IMR-90 (cell line): ENCODE measurements around the gene HOMEZ. TPM values are rescaled to one million over a fixed set of nuclear protein-coding genes. Genes with fewer than 3 reads are reported as not detected.

Source experiments
- ATAC-seq: fragments of 200-7000 bp; cut with Tn5 transposase; 2 replicates; pipeline ENCODE4 v1.9.1; 2020; ENCODE audit warnings: low read depth, mild to moderate bottlenecking, moderate library complexity
- BruUV-seq: library from RNA; stranded (reverse); fragments of 400-500 nt; replicated peaks from 2 replicates; lab custom pipeline; 2021; lab: Mats Ljungman, UMichigan
- CTCF ChIA-PET: fragments of 300-600 bp; formaldehyde crosslinking; extraction: SDS; loops from one replicate; lab custom pipeline; 2021; ENCODE audit warnings: antibody characterized with exemption; lab: Yijun Ruan, JAX
- POLR2A ChIA-PET: fragments of 300-600 bp; sonication (Branson Sonifier 250); formaldehyde crosslinking; loops from one replicate; lab custom pipeline; 2022; ENCODE audit warnings: antibody characterized with exemption; ENCODE audit not compliant: unreplicated experiment; lab: Charles Lee
- DNase-seq: peaks from one replicate; pipeline ENCODE4 v3.0.0; 2013
- H2AFZ ChIP-seq: replicated peaks from 2 replicates; pipeline ENCODE3; 2013; ENCODE audit warnings: low read length, mild to moderate bottlenecking; ENCODE audit not compliant: poor library complexity
- H2AK5ac ChIP-seq: 2 replicates; pipeline ENCODE4 v1.6.1; 2013; ENCODE audit warnings: low read depth, low read length, inconsistent platforms
- H2AK9ac ChIP-seq: replicated peaks from 2 replicates; pipeline ENCODE3; 2013; ENCODE audit warnings: mild to moderate bottlenecking, low read depth, low read length, moderate library complexity; ENCODE audit not compliant: poor library complexity
- H2BK120ac ChIP-seq: 2 replicates; pipeline ENCODE4 v1.6.1; 2013; ENCODE audit warnings: low read depth, low read length, inconsistent platforms
- H2BK15ac ChIP-seq: 3 replicates; pipeline ENCODE4 v1.6.1; 2013; ENCODE audit warnings: low read depth, low read length, inconsistent platforms
- H2BK20ac ChIP-seq: 2 replicates; pipeline ENCODE4 v1.6.1; 2013; ENCODE audit warnings: low read depth, mild to moderate bottlenecking, inconsistent platforms, low read length, moderate library complexity
- H2BK5ac ChIP-seq: 2 replicates; pipeline ENCODE4 v1.6.1; 2013; ENCODE audit warnings: mild to moderate bottlenecking, low read depth, low read length, inconsistent platforms; ENCODE audit not compliant: poor library complexity, severe bottlenecking
- H3K14ac ChIP-seq: replicated peaks from 2 replicates; pipeline ENCODE4 v1.6.1; 2013; ENCODE audit warnings: low read depth, low read length, inconsistent platforms
- H3K18ac ChIP-seq: 2 replicates; pipeline ENCODE4 v1.6.1; 2013; ENCODE audit warnings: low read depth, low read length, control low read depth
- H3K23ac ChIP-seq: 2 replicates; pipeline ENCODE4 v1.6.1; 2013; ENCODE audit warnings: low read depth, low read length, inconsistent platforms
- H3K27ac ChIP-seq: 2 replicates; pipeline ENCODE4 v1.5.1; 2013; ENCODE audit warnings: mild to moderate bottlenecking, control low read depth, low read length; ENCODE audit not compliant: insufficient read depth
- H3K27me3 ChIP-seq: 2 replicates; pipeline ENCODE4 v1.6.1; 2013; ENCODE audit warnings: low read length; ENCODE audit not compliant: control insufficient read depth, insufficient read depth
- H3K36me3 ChIP-seq: 2 replicates; pipeline ENCODE4 v1.6.1; 2013; ENCODE audit warnings: low read length, mixed read lengths; ENCODE audit not compliant: control insufficient read depth, insufficient read depth
- H3K4ac ChIP-seq: 2 replicates; pipeline ENCODE4 v1.6.1; 2013; ENCODE audit warnings: low read depth, low read length, inconsistent platforms
- H3K4me1 ChIP-seq: 2 replicates; pipeline ENCODE4 v1.6.1; 2013; ENCODE audit warnings: low read length, mixed read lengths; ENCODE audit not compliant: control insufficient read depth, insufficient read depth
- H3K4me2 ChIP-seq: 2 replicates; pipeline ENCODE4 v1.6.1; 2013; ENCODE audit warnings: low read depth, mild to moderate bottlenecking, control low read depth, low read length, moderate library complexity
- H3K4me3 ChIP-seq: 2 replicates; pipeline ENCODE4 v1.5.1; 2013; ENCODE audit warnings: low read depth, mild to moderate bottlenecking, control low read depth, low read length, moderate library complexity; ENCODE audit not compliant: insufficient read depth
- H3K56ac ChIP-seq: 2 replicates; pipeline ENCODE4 v1.6.1; 2013; ENCODE audit warnings: low read length, inconsistent platforms; ENCODE audit not compliant: insufficient read depth; ENCODE audit errors: extremely low read depth
- H3K79me1 ChIP-seq, 2 experiments: 2 replicates each; pipeline ENCODE4 v1.6.1; 2013; ENCODE audit warnings: low read length in 2 of 2, inconsistent platforms in 1 of 2, low read depth in 1 of 2
- H3K9ac ChIP-seq: 2 replicates; pipeline ENCODE4 v1.6.1; 2013; ENCODE audit warnings: low read depth, low read length, control low read depth
- H3K9me1 ChIP-seq: 2 replicates; pipeline ENCODE4 v1.6.1; 2013; ENCODE audit warnings: low read length, inconsistent platforms; ENCODE audit not compliant: insufficient read depth
- H3K9me3 ChIP-seq: 2 replicates; pipeline ENCODE4 v1.6.1; 2013; ENCODE audit warnings: low read length; ENCODE audit not compliant: control insufficient read depth, insufficient read depth
- H4K20me1 ChIP-seq: 2 replicates; pipeline ENCODE4 v1.6.1; 2013; ENCODE audit warnings: low read length, inconsistent platforms; ENCODE audit not compliant: insufficient read depth
- H4K5ac ChIP-seq: 2 replicates; pipeline ENCODE4 v1.6.1; 2013; ENCODE audit warnings: mild to moderate bottlenecking, low read depth, low read length, control low read depth
- H4K8ac ChIP-seq, 2 experiments: 2 replicates each; pipeline ENCODE4 v1.6.1; 2013; ENCODE audit warnings: low read depth in 2 of 2, low read length in 2 of 2, control low read depth in 1 of 2, inconsistent platforms in 1 of 2
- H4K91ac ChIP-seq: 2 replicates; pipeline ENCODE4 v1.6.1; 2013; ENCODE audit warnings: low read depth, low read length, inconsistent platforms; ENCODE audit not compliant: insufficient read depth
- CEBPB ChIP-seq: IDR thresholded peaks from 2 replicates; pipeline ENCODE4 v1.6.1; 2012; ENCODE audit warnings: low read depth, low read length, improper control_type of control experiment
- CTCF ChIP-seq: conservative IDR thresholded peaks from 2 replicates; pipeline ENCODE4 v1.5.1; 2012; ENCODE audit warnings: mild to moderate bottlenecking, low read depth, low read length, improper control_type of control experiment
- ELK1 ChIP-seq: fragments of 150-350 bp; IDR thresholded peaks from 2 replicates; pipeline ENCODE4 v1.6.1; 2016; ENCODE audit warnings: low read depth, mild to moderate bottlenecking, low read length, moderate library complexity, borderline replicate concordance
- MAFK ChIP-seq: IDR thresholded peaks from 2 replicates; pipeline ENCODE4 v1.6.1; 2012; ENCODE audit warnings: low read depth, low read length, improper control_type of control experiment
- POLR2A ChIP-seq: IDR thresholded peaks from 2 replicates; pipeline ENCODE4 v1.6.1; 2012; ENCODE audit warnings: mild to moderate bottlenecking, low read depth, low read length
- RAD21 ChIP-seq: IDR thresholded peaks from 2 replicates; pipeline ENCODE4 v1.6.1; 2012; ENCODE audit warnings: low read length, improper control_type of control experiment
- RCOR1 ChIP-seq: IDR thresholded peaks from 2 replicates; pipeline ENCODE4 v1.6.1; 2012; ENCODE audit warnings: mild to moderate bottlenecking, low read length, improper control_type of control experiment; ENCODE audit not compliant: insufficient replicate concordance
- SMC3 ChIP-seq: fragments of 150-350 bp; IDR thresholded peaks from 2 replicates; pipeline ENCODE4 v1.6.1; 2016; ENCODE audit warnings: low read depth, mild to moderate bottlenecking, antibody characterized with exemption, low read length, moderate library complexity
- WGBS, 2 experiments: methylation state at CpG; one replicate each; pipeline versions ENCODE4 v1.1.5 to v1.1.7; 2013; ENCODE audit warnings: missing lambda C conversion rate in 2 of 2; ENCODE audit not compliant: insufficient read length in 1 of 2; ENCODE audit errors: extremely low coverage in 2 of 2; 5-methylcytosine and 5-hydroxymethylcytosine counted together
- dilution Hi-C: fragments of 300-500 bp; cut with HindIII; formaldehyde crosslinking; loops from one replicate; pipeline ENCODE4 v1.14.3; 2018; ENCODE audit warnings: low sequenced_read_pairs; ENCODE audit not compliant: unreplicated experiment
- in situ Hi-C: fragments of 300-500 bp; cut with MboI; formaldehyde crosslinking; loops from 3 replicates; pipeline ENCODE4 v1.14.3; 2019; ENCODE audit warnings: low sequenced_read_pairs, inconsistent platforms, mixed read lengths
- intact Hi-C: fragments of 100-400 bp; cut with micrococcal nuclease; formaldehyde crosslinking; loops from 2 replicates; pipeline ENCODE4 v1.10.0; 2022
- polyA plus RNA-seq, 3 experiments: library from polyadenylated mRNA; depleted of rRNA; stranded (reverse); fragments of >200 nt; gene quantifications; 2 replicates each; pipeline ENCODE4 v1.2.3, GENCODE V29; 2012; ENCODE audit warnings: low replicate concordance in 1 of 3
- total RNA-seq: library from RNA; depleted of rRNA; stranded (reverse); fragments of >200 nt; gene quantifications from 2 replicates; pipeline ENCODE4 v1.2.3, GENCODE V29; 2012

Gene HOMEZ
- total and polyA plus RNA-seq, 2 of the 4 experiments (the other 2 are of a cell fraction): 7.7 to 9.7 TPM

GRCh38 chr14:23299986-23300686, 14.2 kb upstream of the HOMEZ start (continued):
- TF ChIP-seq RCOR1 (no peak), CEBPB (no peak), POLR2A (no peak)

- in situ Hi-C loops (no loop called here), dilution Hi-C loops (no loop called here), intact Hi-C loops (loop anchor here (5.0 kb wide), 1 partner anchor 112 kb away; no protein-coding TSS in a partner anchor)
- no peak overlapping the region for H3K4me3 ChIP-seq
- ChIA-PET CTCF (interaction anchor here (0.6 to 3.6 kb wide), 4 partner anchors 11 to 223 kb away, joined by 5 to 11 read pairs (median 8); no protein-coding TSS in a partner anchor), POLR2A (interaction anchor here (1.4 kb wide), 1 partner anchor 22 kb away, joined by 9 read pairs; the partner anchor contains the start of gene PABPN1)
- H4K8ac ChIP-seq: no peak overlapping the region
- H2AK9ac ChIP-seq: no peak overlapping the region
- H2AK5ac ChIP-seq: peak overlapping the region; percentile 48; the same call in 1 of the 2 replicates
- no peak overlapping the region for H3K27ac ChIP-seq
- no peak overlapping the region for H3K9ac ChIP-seq
- H3K4ac ChIP-seq: no peak overlapping the region
- peaks cover 2% of the 10 kb centered on the region for H3K4me1 ChIP-seq
- WGBS, 2 experiments: no CpG with 5 or more reads among the region's 2 CpGs
- H3K36me3 ChIP-seq: no peaks in the 10 kb centered on the region
- no peak overlapping the region for H3K4me2 ChIP-seq
- no peak overlapping the region; the same call in 1 of the 2 replicates for H4K91ac ChIP-seq
- H4K20me1 ChIP-seq: peaks cover 3% of the 10 kb centered on the region; the same call in 1 of the 2 replicates
- ATAC-seq (no peak), DNase-seq (peak; percentile 70)
- H2BK5ac ChIP-seq: no peak overlapping the region
- H3K9me3 ChIP-seq: no peaks in the 10 kb centered on the region
- no peak overlapping the region for H2BK20ac ChIP-seq
- peaks cover 7 to 19% of the 10 kb centered on the region in 2 experiments; a peak in 3 of 4 replicates for H3K79me1 ChIP-seq
- no TSS peak for BruUV-seq
- no peaks in the 10 kb centered on the region; the same call in 1 of the 2 replicates for H3K27me3 ChIP-seq
- no peak overlapping the region for H3K56ac ChIP-seq
- H3K23ac ChIP-seq: no peak overlapping the region
- H3K14ac ChIP-seq: no peak overlapping the region
- H4K5ac ChIP-seq: no peak overlapping the region
- peak; percentile 54 for TF ChIP-seq RAD21
- TF ChIP-seq ELK1: no peak
- TF ChIP-seq SMC3: peak; percentile 43; the same call in 1 of the 2 replicates
- no peak for TF ChIP-seq MAFK
- TF ChIP-seq CTCF: peak; percentile 53
- no peak overlapping the region for H2AFZ ChIP-seq
- no peaks in the 10 kb centered on the region for H3K9me1 ChIP-seq
- no peak overlapping the region for H2BK15ac ChIP-seq
- H2BK120ac ChIP-seq: no peak overlapping the region
- H3K18ac ChIP-seq: no peak overlapping the region
Observed at GRCh38 chr14:23299211-23299957, 13.5 kb upstream of the HOMEZ start.
